GM12878 (cell line): Measurements from ENCODE around the gene HJURP. TPM values are rescaled to one million over a fixed set of nuclear protein-coding genes. Genes with fewer than 3 reads are reported as not detected.

Experiments
- ATAC-seq: fragments of 200-7000 bp; cut with Tn5 transposase; 3 replicates; pipeline ENCODE4 v1.9.1; 2020; ENCODE audit warnings: mild to moderate bottlenecking, moderate library complexity
- BruUV-seq: library from RNA; stranded (reverse); fragments of 400-500 nt; replicated peaks from 2 replicates; lab custom pipeline; 2021; lab: Mats Ljungman, UMichigan
- CTCF ChIA-PET: fragments of 300-600 bp; sonication (Branson Sonifier 250); formaldehyde crosslinking; extraction: SDS; loops from one replicate; lab custom pipeline; 2021; ENCODE audit warnings: inconsistent platforms; lab: Yijun Ruan, JAX
- POLR2A ChIA-PET: fragments of 350-600 bp; formaldehyde crosslinking; extraction: SDS; loops from one replicate; lab custom pipeline; 2021; ENCODE audit warnings: inconsistent platforms; lab: Charles Lee
- RAD21 ChIA-PET: fragments of 300-600 bp; sonication (Branson Sonifier 250); formaldehyde crosslinking; loops from one replicate; lab custom pipeline; 2023; ENCODE audit warnings: antibody characterized with exemption; ENCODE audit not compliant: unreplicated experiment; lab: Charles Lee
- SMC1A ChIA-PET: fragments of 300-600 bp; sonication (Branson Sonifier 250); formaldehyde crosslinking; loops from one replicate; lab custom pipeline; 2023; ENCODE audit not compliant: unreplicated experiment, uncharacterized antibody; lab: Charles Lee
- DNase-seq: peaks from one replicate; pipeline ENCODE4 v3.0.0-alpha.2; 2011; ENCODE audit warnings: low read depth, low spot score
- FAIRE-seq: peaks from 3 replicates; lab custom pipeline; 2011; peaks lifted over from hg19 to GRCh38; lab: Jason Lieb, UNC
- H2AFZ ChIP-seq: 2 replicates; pipeline ENCODE4 v1.6.0; 2011; ENCODE audit warnings: low read depth, low read length, control low read depth; ENCODE audit not compliant: control insufficient read depth
- H3K27ac ChIP-seq: 2 replicates; pipeline ENCODE4 v1.5.1; 2011; ENCODE audit warnings: control low read depth; ENCODE audit not compliant: control insufficient read depth, insufficient read depth
- H3K27me3 ChIP-seq, 2 experiments: replicated peaks in 1 of 2; 2 replicates each; pipeline versions ENCODE4 v1.6.0 to v1.6.1; 2011; ENCODE audit warnings: low read length in 1 of 2; ENCODE audit not compliant: control insufficient read depth in 2 of 2, insufficient read depth in 2 of 2
- H3K36me3 ChIP-seq, 2 experiments: 2 replicates each; pipeline ENCODE4 v1.5.1; 2011; ENCODE audit warnings: low read length in 1 of 2; ENCODE audit not compliant: control insufficient read depth in 2 of 2, insufficient read depth in 2 of 2
- H3K4me1 ChIP-seq: 2 replicates; pipeline ENCODE4 v1.6.1; 2011; ENCODE audit warnings: mild to moderate bottlenecking, low read length, moderate library complexity, mixed read lengths; ENCODE audit not compliant: control insufficient read depth, insufficient read depth
- H3K4me2 ChIP-seq: 2 replicates; pipeline ENCODE4 v1.6.0; 2011; ENCODE audit warnings: control low read depth; ENCODE audit not compliant: control insufficient read depth, insufficient read depth
- H3K4me3 ChIP-seq: fragments of 200-600 bp; sonication (generic); 2 replicates; pipeline ENCODE4 v1.5.1; 2016
- H3K79me2 ChIP-seq: 2 replicates; pipeline ENCODE4 v1.6.0; 2011; ENCODE audit warnings: low read length; ENCODE audit not compliant: control insufficient read depth, insufficient read depth
- H3K9ac ChIP-seq: 2 replicates; pipeline ENCODE4 v1.8.0; 2011; ENCODE audit warnings: low read length, control low read depth, mixed read lengths; ENCODE audit not compliant: control insufficient read depth, insufficient read depth
- H3K9me3 ChIP-seq: replicated peaks from 3 replicates; pipeline ENCODE4 v1.5.1; 2011; ENCODE audit warnings: mild to moderate bottlenecking, low read length; ENCODE audit not compliant: control insufficient read depth, insufficient read depth
- H4K20me1 ChIP-seq: 2 replicates; pipeline ENCODE4 v1.6.0; 2011; ENCODE audit not compliant: control insufficient read depth, insufficient read depth
- ASH2L ChIP-seq: fragments of 300-600, 200-600 bp; sonication (generic); IDR thresholded peaks from 2 replicates; pipeline ENCODE4 v1.6.1; 2017; ENCODE audit warnings: low read depth, mild to moderate bottlenecking, borderline replicate concordance
- CBX5 ChIP-seq: sonication (generic); IDR thresholded peaks from 2 replicates; pipeline ENCODE4 v1.6.1; 2016; ENCODE audit warnings: low read depth, moderate library complexity, mild to moderate bottlenecking, inconsistent platforms
- CHD1 ChIP-seq: IDR thresholded peaks from 2 replicates; pipeline ENCODE4 v1.6.1; 2012; ENCODE audit warnings: low read depth, low read length, improper control_type of control experiment
- HCFC1 ChIP-seq: fragments of 150-350 bp; IDR thresholded peaks from 2 replicates; pipeline ENCODE4 v1.6.1; 2014; ENCODE audit warnings: low read length
- HDGF ChIP-seq: fragments of 450-650 bp; IDR thresholded peaks from 2 replicates; pipeline ENCODE4 v1.6.1; 2016; ENCODE audit warnings: antibody characterized with exemption
- JUNB ChIP-seq: IDR thresholded peaks from 2 replicates; pipeline ENCODE4 v1.6.1; 2016; ENCODE audit warnings: antibody characterized with exemption, mild to moderate bottlenecking
- NFYA ChIP-seq: IDR thresholded peaks from 2 replicates; pipeline ENCODE4 v1.6.1; 2011; ENCODE audit warnings: low read depth, mild to moderate bottlenecking, low read length, improper control_type of control experiment, borderline replicate concordance
- PAX5 ChIP-seq: IDR thresholded peaks from 2 replicates; pipeline ENCODE4 v1.6.1; 2011; ENCODE audit warnings: low read depth, low read length, borderline replicate concordance
- PAX8 ChIP-seq: fragments of 450-650 bp; IDR thresholded peaks from 2 replicates; pipeline ENCODE4 v1.6.1; 2017; ENCODE audit warnings: mild to moderate bottlenecking, moderate library complexity
- SIX5 ChIP-seq: IDR thresholded peaks from 2 replicates; pipeline ENCODE4 v1.6.1; 2011; ENCODE audit warnings: mild to moderate bottlenecking, low read depth, low read length, moderate library complexity; ENCODE audit not compliant: severe bottlenecking
- SMC3 ChIP-seq: IDR thresholded peaks from 2 replicates; pipeline ENCODE4 v1.6.1; 2011; ENCODE audit warnings: low read length, improper control_type of control experiment, borderline replicate concordance
- YY1 ChIP-seq: IDR thresholded peaks from 2 replicates; pipeline ENCODE4 v1.6.1; 2011; ENCODE audit warnings: low read depth, mild to moderate bottlenecking, low read length
- WGBS: methylation state at CpG from one replicate; pipeline ENCODE4 v1.1.6; 2016; ENCODE audit warnings: low lambda C conversion rate; ENCODE audit not compliant: insufficient replicate concordance, insufficient coverage; ENCODE audit errors: missing lambda C conversion rate; 5-methylcytosine and 5-hydroxymethylcytosine counted together
- in situ Hi-C: fragments of 300-500 bp; cut with MboI; formaldehyde crosslinking; loops from 9 replicates; pipeline ENCODE4 v1.14.3; 2018; ENCODE audit warnings: mixed read lengths
- intact Hi-C: fragments of 100-400 bp; cut with micrococcal nuclease; formaldehyde crosslinking; loops from one replicate; pipeline ENCODE4 v1.14.2; 2022; ENCODE audit not compliant: unreplicated experiment
- polyA plus RNA-seq, 11 experiments: library from polyadenylated mRNA; depleted of rRNA in 4 of 11; unstranded in 6 of 11; stranded (reverse) in 5 of 11; fragments of >200 nt; fragmentation: Nextera tagmentation in 4 of 11; fragmentation: Illumina TruSeq in 1 of 11; extraction: Ambion mirVana in 4 of 11; extraction: Trizol in 1 of 11; gene quantifications; 1 replicate in 1 of 11; 2 replicates in 10 of 11; pipeline versions ENCODE4 v1.2.1 to v1.2.3, GENCODE V29; 2011 to 2016; ENCODE audit warnings: inconsistent platforms in 2 of 11, missing spikeins in 2 of 11, low read depth in 1 of 11
- total RNA-seq, 4 experiments: library from RNA; depleted of rRNA in 3 of 4; stranded (reverse); fragments of >200 nt in 3 of 4; fragmentation: Illumina TruSeq in 1 of 4; extraction: Trizol in 1 of 4; gene quantifications; 2 replicates each; pipeline versions ENCODE4 v1.2.1 to v1.2.3, GENCODE V29; 2013 to 2021
- TF ChIP-seq, protein P1 (sequence below): fragments of 450-650 bp; formaldehyde crosslinking; IDR thresholded peaks from 2 replicates; pipeline ENCODE4 v1.4.0; 2022; ENCODE audit warnings: mild to moderate bottlenecking, moderate library complexity
- TF ChIP-seq, protein P2 (sequence below): fragments of 450-650 bp; IDR thresholded peaks from 2 replicates; pipeline ENCODE4 v1.6.1; 2017; ENCODE audit warnings: mild to moderate bottlenecking, moderate library complexity
- TF ChIP-seq, protein P3 (sequence below): IDR thresholded peaks from 2 replicates; pipeline ENCODE4 v1.6.1; 2011; ENCODE audit warnings: borderline replicate concordance, low read depth, mild to moderate bottlenecking, moderate library complexity, mixed read lengths, low read length; ENCODE audit not compliant: insufficient read depth; ENCODE audit errors: extremely low read length

HJURP gene
- total and polyA plus RNA-seq, 10 of the 15 experiments (the other 5 are each of a cell fraction or from before 2014, with no cell fraction given) = 12.7 to 68.9 (median 44.4) TPM

DNA sequence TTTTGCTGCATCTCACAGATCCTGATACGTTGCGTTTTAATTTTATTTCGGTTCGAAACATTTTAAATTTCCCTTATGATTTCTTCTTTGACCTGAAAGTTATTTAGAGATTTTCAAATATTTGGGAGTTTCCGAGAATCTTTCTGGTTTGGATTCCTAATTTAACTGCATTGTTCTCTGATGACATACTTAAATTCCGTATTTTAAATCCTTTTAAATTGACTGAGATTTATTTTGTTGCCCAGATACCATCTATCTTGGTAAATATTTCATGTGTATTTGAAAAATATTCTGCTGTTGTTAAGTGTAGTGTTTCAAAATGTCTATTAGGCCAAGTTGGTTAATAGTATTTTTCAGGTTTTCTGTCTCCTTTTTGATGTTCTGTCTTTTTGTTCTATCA lies 38.5 kb downstream of the HJURP start (continued):
- no peak for TF ChIP-seq SMC3
- TF ChIP-seq PAX8 = no peak
- TF ChIP-seq YY1 = no peak
- TF ChIP-seq CHD1 = no peak

DNA sequence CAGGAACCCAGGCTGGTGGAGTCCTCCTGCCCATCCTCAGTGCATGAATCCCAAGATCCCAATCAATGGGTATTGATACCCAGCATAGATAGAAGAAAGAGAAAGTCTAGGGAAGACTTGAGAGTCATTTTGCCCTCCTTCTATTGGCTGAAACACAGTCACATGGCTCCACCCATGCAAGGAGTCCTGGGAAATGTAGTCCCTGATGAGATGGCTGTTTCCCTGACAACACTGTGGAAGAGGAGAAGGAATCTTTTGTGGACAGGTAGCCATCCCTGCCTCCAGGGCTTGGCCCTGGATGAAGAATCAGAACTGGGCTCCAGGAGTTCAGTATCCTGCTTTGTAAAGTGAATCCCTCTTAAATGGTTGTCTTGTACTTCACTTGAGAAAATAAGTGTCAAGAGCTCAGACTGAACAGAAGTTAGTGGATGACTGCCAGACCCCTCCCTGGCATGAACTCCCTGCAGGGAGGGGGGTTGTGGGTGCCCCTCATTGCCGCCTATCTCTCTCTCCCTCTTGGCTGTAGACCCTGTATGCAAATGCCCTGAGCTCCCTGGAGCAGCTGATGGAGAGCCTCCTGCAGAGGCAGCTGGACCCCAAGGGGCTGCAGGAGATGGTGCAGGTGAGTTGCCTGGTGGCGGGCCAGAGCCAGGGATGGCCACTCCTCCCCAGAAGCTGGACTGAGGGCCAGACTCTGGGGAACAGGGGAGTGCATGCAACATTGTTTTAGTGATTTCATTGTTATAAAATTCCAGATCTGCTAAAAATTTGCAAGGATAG lies 40.1 kb downstream of the HJURP start:
- in situ Hi-C loops = no loop called here
- ChIA-PET CTCF (no interaction called here), RAD21 (no interaction called here), SMC1A (no interaction called here), POLR2A (no interaction called here)
- H3K79me2 ChIP-seq = no peaks in the 10 kb centered on the region
- FAIRE-seq (no peak), ATAC-seq (0 out of 3 replicates have a peak, but pooled peaks have one; percentile 44), DNase-seq (no peak)
- no peak overlapping the region for H2AFZ ChIP-seq
- BruUV-seq = no TSS peak
- H3K4me1 ChIP-seq = no peaks in the 10 kb centered on the region
- H3K4me2 ChIP-seq = no peak overlapping the region
- no peak overlapping the region for H3K27ac ChIP-seq
- H4K20me1 ChIP-seq = no peaks in the 10 kb centered on the region
- H3K9ac ChIP-seq = no peak overlapping the region
- intact Hi-C loops = no loop called here
- H3K27me3 ChIP-seq = no peaks in the 10 kb centered on the region; a peak in 3 of 4 replicates
- no peaks in the 10 kb centered on the region for H3K9me3 ChIP-seq
- WGBS = 17% methylated on average over 2 of the region's 2 CpGs
- H3K4me3 ChIP-seq = no peak overlapping the region
- H3K36me3 ChIP-seq = no peaks in the 10 kb centered on the region
- TF ChIP-seq, protein P1, sequence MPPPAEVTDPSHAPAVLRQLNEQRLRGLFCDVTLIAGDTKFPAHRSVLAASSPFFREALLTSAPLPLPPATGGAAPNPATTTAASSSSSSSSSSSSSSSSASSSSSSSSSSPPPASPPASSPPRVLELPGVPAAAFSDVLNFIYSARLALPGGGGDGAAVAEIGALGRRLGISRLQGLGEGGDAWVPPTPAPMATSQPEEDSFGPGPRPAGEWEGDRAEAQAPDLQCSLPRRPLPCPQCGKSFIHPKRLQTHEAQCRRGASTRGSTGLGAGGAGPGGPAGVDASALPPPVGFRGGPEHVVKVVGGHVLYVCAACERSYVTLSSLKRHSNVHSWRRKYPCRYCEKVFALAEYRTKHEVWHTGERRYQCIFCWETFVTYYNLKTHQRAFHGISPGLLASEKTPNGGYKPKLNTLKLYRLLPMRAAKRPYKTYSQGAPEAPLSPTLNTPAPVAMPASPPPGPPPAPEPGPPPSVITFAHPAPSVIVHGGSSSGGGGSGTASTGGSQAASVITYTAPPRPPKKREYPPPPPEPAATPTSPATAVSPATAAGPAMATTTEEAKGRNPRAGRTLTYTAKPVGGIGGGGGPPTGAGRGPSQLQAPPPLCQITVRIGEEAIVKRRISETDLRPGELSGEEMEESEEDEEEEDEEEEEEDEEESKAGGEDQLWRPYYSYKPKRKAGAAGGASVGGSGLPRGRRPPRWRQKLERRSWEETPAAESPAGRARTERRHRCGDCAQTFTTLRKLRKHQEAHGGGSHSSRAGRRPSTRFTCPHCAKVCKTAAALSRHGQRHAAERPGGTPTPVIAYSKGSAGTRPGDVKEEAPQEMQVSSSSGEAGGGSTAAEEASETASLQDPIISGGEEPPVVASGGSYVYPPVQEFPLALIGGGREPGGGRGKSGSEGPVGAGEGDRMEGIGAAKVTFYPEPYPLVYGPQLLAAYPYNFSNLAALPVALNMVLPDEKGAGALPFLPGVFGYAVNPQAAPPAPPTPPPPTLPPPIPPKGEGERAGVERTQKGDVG = no peak
- TF ChIP-seq SIX5 = peak; percentile 61
- TF ChIP-seq ASH2L = no peak
- TF ChIP-seq, protein P2, sequence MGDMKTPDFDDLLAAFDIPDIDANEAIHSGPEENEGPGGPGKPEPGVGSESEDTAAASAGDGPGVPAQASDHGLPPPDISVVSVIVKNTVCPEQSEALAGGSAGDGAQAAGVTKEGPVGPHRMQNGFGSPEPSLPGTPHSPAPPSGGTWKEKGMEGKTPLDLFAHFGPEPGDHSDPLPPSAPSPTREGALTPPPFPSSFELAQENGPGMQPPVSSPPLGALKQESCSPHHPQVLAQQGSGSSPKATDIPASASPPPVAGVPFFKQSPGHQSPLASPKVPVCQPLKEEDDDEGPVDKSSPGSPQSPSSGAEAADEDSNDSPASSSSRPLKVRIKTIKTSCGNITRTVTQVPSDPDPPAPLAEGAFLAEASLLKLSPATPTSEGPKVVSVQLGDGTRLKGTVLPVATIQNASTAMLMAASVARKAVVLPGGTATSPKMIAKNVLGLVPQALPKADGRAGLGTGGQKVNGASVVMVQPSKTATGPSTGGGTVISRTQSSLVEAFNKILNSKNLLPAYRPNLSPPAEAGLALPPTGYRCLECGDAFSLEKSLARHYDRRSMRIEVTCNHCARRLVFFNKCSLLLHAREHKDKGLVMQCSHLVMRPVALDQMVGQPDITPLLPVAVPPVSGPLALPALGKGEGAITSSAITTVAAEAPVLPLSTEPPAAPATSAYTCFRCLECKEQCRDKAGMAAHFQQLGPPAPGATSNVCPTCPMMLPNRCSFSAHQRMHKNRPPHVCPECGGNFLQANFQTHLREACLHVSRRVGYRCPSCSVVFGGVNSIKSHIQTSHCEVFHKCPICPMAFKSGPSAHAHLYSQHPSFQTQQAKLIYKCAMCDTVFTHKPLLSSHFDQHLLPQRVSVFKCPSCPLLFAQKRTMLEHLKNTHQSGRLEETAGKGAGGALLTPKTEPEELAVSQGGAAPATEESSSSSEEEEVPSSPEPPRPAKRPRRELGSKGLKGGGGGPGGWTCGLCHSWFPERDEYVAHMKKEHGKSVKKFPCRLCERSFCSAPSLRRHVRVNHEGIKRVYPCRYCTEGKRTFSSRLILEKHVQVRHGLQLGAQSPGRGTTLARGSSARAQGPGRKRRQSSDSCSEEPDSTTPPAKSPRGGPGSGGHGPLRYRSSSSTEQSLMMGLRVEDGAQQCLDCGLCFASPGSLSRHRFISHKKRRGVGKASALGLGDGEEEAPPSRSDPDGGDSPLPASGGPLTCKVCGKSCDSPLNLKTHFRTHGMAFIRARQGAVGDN = no peak
- no peak for TF ChIP-seq NFYA
- TF ChIP-seq CBX5 = no peak
- no peak for TF ChIP-seq PAX5
- no peak for TF ChIP-seq HDGF
- no peak for TF ChIP-seq JUNB
- TF ChIP-seq HCFC1 = peak; percentile 53
- TF ChIP-seq, protein P3, sequence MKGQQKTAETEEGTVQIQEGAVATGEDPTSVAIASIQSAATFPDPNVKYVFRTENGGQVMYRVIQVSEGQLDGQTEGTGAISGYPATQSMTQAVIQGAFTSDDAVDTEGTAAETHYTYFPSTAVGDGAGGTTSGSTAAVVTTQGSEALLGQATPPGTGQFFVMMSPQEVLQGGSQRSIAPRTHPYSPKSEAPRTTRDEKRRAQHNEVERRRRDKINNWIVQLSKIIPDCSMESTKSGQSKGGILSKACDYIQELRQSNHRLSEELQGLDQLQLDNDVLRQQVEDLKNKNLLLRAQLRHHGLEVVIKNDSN = peak; percentile 63
